GM10266 (cell line): ENCODE measurements around the gene ST8SIA1.

Source experiments
- DNase-seq: peaks from one replicate; pipeline ENCODE4 v3.0.0; 2012; ENCODE audit errors: extremely low spot score
- TF ChIP-seq, protein P1 (sequence below): IDR thresholded peaks from 2 replicates; pipeline ENCODE4 v1.5.1; 2012; ENCODE audit warnings: mild to moderate bottlenecking, low read depth; ENCODE audit not compliant: control insufficient read depth, insufficient read depth; ENCODE audit errors: missing control alignments

Gene ST8SIA1

DNA sequence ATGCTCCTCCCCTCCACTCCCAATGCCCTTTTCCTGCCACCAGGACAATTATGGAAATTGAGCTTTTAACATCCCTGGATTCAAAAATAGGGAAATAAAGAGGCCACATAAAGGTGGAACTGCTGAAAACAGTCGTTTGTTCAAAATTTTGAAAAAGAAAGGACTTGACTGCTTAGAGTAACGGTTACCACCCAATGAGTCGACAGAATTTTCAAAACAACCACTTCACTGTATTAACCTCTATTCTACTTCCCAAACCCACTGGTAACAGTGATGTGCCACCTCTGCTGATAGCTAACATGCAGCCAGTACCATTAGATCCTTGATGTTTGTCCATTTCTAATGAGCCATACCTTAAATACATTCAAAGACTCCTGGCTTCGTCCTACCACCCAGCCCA is 4.9 kb downstream of the ST8SIA1 start:
- TF ChIP-seq, protein P1, sequence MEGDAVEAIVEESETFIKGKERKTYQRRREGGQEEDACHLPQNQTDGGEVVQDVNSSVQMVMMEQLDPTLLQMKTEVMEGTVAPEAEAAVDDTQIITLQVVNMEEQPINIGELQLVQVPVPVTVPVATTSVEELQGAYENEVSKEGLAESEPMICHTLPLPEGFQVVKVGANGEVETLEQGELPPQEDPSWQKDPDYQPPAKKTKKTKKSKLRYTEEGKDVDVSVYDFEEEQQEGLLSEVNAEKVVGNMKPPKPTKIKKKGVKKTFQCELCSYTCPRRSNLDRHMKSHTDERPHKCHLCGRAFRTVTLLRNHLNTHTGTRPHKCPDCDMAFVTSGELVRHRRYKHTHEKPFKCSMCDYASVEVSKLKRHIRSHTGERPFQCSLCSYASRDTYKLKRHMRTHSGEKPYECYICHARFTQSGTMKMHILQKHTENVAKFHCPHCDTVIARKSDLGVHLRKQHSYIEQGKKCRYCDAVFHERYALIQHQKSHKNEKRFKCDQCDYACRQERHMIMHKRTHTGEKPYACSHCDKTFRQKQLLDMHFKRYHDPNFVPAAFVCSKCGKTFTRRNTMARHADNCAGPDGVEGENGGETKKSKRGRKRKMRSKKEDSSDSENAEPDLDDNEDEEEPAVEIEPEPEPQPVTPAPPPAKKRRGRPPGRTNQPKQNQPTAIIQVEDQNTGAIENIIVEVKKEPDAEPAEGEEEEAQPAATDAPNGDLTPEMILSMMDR: no peak
- DNase-seq: no peak

DNA sequence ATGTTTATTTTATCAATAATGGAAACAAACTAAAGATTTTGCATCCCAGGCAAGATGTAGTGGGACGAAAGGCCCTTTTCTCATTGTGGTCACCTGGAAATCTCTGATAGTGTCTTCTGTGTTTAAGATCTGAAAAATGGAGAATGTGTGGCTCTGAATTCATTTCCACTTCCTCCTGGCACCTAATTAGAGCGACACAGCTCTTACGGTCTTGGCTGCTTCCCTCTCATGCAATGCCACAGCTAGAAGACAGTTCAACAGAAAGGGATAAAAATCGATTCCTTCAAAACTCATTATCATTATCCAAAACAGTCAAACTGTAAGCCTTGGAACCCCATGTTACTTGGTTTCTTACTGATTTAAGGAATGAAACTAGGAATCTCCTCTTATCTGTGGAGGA is 9.3 kb downstream of the ST8SIA1 start:
- DNase-seq: no peak
- TF ChIP-seq, protein P1: no peak

DNA sequence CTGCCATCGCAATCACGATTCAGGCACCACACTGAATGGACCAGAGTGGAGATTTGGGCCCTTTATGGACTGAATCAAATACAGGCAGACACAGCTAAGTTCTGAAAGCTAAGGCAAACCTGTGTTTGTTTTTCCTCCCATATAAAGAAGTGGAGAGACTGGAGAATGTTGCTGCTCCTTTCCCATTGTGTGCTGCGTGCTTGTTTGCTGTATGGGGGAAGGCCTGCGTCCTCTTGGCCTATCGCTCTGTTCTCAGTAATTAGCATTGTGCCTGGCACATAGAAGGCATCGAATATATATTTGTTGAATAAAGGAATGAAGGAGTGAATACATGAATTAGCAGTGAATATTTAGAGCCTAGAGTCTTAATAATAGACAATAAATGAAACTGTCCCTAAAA is 12.4 kb downstream of the ST8SIA1 start:
- no peak for DNase-seq
- TF ChIP-seq, protein P1: no peak

DNA sequence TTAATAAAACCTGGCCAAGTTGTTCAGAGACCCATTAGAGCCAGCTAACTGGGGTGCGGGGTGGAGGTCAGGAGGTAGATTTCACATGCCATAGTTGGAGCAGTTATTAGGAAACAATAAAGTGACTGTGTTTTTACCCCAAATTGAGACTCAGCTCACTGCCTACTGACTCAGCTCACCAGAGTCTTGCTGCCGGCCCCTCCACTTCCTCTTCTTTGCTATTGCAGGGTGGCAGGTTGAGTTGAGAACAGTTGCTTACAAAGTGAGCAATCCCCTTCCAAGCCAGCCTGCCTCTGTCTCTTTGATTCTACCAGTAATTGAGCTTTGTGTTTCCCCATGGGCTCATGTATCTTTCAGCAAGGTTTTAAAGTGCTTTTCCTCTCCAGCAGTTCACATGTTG is 12.9 kb downstream of the ST8SIA1 start:
- TF ChIP-seq, protein P1: no peak
- DNase-seq: no peak

DNA sequence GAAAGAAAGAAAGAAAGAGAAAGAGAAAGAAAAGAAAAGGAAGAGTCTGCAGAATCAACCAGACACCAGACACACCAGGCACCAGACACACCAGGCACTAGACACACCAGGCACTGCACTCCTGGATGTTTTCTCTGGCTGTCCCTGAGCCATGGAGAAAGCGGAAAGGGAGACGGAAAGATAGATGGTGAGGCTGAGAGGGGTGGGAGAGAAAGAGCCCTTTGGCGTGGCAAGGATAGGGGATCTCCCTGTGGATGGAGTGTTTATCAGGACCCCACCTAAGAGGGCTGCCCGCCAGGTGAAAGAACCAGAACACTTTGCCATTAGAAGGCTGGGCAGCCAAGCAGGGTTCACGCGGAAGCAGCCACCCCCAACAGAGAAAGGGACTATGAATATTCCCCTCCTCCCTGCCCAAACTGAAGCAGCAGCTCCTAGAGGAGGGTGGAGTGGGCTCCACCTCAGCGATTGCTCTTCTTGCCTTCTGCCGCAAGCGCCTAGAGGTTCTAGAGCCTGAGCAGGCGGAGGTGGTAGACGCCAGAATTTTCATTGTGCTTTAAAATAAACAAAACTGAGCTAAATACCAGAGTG is 13.4 kb downstream of the ST8SIA1 start:
- DNase-seq: no peak
- TF ChIP-seq, protein P1: no peak

DNA sequence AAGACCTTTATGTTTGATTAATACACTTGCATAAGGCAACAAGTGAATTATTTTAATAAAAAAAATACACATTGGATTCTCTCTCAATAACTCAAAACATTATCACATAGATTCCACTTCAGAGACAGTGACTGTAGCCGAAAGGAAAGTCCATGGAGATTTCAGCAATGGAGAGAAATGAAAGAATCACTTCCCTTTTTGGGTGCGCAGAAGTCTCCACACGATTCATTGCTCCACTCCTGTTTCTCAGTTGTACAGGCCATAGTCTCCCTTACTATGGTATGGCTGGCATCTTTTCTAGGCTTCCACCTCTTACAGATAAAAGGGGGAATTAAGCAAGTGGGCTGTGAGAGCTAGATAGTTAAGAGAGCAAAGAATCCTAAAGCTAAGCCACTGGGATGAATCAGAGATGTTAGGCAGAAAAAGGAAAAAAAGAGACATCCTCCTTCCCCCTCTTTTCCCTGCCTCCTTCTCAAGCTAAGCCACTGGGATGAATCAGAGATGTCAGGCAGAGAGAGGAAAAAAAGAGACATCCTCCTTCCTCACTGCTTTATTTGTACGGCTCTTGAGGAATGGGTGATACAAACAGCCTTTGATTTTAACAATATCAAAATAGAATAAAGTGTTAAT is 16.3 kb downstream of the ST8SIA1 start:
- no peak for DNase-seq
- TF ChIP-seq, protein P1: no peak

GRCh38 chr12:22313963-22314330 is 20.6 kb downstream of the ST8SIA1 start:
- TF ChIP-seq, protein P1: no peak

More at GRCh38 chr12:22313963-22314330, 20.6 kb downstream of the ST8SIA1 start:
- no peak for DNase-seq
